ENCODE measurements around the gene YWHAE.

DNA sequence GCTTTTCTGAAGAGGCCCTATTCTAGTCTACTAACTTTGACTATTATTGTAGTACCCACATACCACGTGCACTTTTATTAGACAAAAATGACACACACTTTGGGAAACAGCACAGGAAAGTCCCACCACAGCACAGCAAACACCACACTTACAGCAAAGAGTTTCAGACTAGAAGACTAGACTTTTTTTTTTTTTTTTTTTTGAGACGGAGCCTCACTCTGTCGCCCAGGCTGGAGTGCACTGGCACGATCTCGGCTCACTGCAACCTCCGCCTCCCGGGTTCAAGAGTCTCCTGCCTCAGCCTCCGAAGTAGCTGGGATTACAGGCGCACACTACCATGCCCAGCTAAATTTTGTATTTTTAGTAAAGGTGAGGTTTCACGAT is 20.1 kb downstream of the YWHAE start:
- TF ChIP-seq POLR2AphosphoS5 (IDR thresholded peaks at IDR 0.05; ENCODE audit: low read depth, low read length) (no peak), TAF1 (IDR thresholded peaks at IDR 0.05; ENCODE audit: borderline replicate concordance, insufficient read depth, low read length) (no peak), REST (IDR thresholded peaks at IDR 0.05; ENCODE audit: insufficient read depth in 1 of 2, low read depth in 2 of 2, low read length in 2 of 2) (no peak), SIN3A (IDR thresholded peaks at IDR 0.05; ENCODE audit: borderline replicate concordance, insufficient read depth, low read length) (no peak)

Measured in PFSK-1 (cell line).